Skin epidermis (tissue), 12 donors: ENCODE results near the gene SCN3B.

Experiments
- H3K27ac ChIP-seq, 21 experiments: fragments of 200-600 bp; sonication (generic) in 11 of 21; one replicate each; pipeline ENCODE4 v1.5.0; 2020; ENCODE audit warnings: mild to moderate bottlenecking in 3 of 21, inconsistent platforms in 2 of 21, moderate library complexity in 2 of 21
- H3K4me3 ChIP-seq, 7 experiments: fragments of 200-600 bp; sonication (generic) in 2 of 7; one replicate each; pipeline ENCODE4 v1.5.0; 2020; ENCODE audit warnings: inconsistent platforms in 2 of 7, mild to moderate bottlenecking in 2 of 7, moderate library complexity in 1 of 7

SCN3B gene

GRCh38 chr11:123580137-123580536 lies 74.3 kb downstream of the SCN3B start:
- Histone ChIP-seq H3K27ac (no peak overlapping the region), H3K4me3 (no peak overlapping the region)

- Histone ChIP-seq H3K27ac (no peak overlapping the region), H3K4me3 (no peak overlapping the region)
These were observed 75.0 kb downstream of the SCN3B start for GRCh38 chr11:123579482-123579812.
